Activated CD4-positive, alpha-beta T cell treated with anti-CD3 and anti-CD28 coated beads, Interleukin-2, Interleukin-4, amounts not matched to agents 100 ng/mL and 50 ng/mL, durations not matched to agents 16 hours and 8 hours (primary cell): ENCODE results near the gene CAMSAP2.
A peak's percentile ranks its signal among the peaks of the same experiment; 100 is the strongest.
"Not testable (repeated sequence)": the region's sequence is repeated elsewhere in the genome, so short reads cannot be mapped to it uniquely, and the experiment has no call there.

ENCODE experiments used
- DNase-seq: peaks from one replicate; pipeline ENCODE4 v3.0.0-alpha.2; 2020; ENCODE audit warnings: low spot score

Gene CAMSAP2

GRCh38 chr1:200784576-200784975 lies 45.9 kb downstream of the CAMSAP2 start:
- no peak for DNase-seq

DNA sequence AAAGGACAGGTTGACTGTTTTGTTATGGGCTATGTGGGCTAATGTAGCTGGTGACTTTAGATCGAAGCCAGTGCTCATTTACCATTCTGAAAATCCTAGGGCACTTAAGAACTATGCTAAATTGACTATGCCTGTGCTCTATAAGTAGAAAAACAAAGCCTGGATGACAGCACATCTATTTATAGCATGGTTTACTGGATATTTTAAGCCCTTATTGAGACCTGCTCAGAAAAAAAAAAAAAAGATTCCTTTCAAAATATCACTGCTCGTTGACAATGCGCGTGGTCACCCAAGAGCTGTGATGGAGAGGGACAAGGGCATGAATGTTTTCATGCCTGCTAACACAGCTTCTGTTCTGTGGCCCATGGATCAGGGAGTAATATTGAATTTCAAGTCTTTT lies 48.1 kb downstream of the CAMSAP2 start:
- no peak for DNase-seq

DNA sequence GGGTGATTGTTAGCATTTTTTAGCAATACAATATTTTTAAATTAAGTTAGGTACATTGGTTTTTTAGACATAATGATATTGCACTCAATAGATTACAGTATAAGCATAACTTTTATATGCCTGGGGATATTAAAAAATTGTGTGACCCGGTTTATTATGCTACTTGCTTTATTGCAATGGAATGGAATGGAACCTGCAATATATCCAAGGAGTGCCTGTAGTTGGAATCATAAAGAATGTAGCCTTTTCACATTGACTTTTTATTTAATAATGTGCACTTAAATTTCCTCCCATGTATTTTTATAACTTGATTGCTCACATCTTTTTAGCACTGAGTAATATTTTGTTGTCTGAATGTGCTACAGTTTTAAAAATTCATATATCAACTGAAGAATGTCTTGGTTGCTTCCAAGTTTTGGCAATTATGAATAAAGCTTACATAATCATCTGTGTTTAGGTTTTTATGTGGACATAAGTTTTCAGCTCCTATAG lies 49.2 kb downstream of the CAMSAP2 start:
- no peak for DNase-seq

DNA sequence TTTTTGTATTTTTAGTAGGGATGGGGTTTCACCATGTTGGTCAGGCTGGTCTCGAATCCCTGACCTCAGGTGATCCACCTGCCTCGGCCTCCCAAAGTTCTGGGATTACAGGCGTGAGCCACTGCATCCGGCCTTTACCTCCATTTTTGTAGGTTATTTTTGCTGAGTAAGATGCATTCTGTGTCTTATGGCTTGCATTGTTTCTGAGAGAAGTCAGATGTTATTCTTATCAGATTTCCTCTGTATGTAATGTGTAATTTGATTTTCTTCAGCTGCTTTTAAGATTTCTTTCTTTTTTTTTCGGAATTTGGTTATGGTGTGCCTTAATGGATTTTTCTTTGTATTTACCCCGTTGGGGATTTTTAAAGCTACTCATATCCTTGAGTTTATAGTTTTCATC lies 52.3 kb downstream of the CAMSAP2 start:
- DNase-seq: not testable (repeated sequence)

DNA sequence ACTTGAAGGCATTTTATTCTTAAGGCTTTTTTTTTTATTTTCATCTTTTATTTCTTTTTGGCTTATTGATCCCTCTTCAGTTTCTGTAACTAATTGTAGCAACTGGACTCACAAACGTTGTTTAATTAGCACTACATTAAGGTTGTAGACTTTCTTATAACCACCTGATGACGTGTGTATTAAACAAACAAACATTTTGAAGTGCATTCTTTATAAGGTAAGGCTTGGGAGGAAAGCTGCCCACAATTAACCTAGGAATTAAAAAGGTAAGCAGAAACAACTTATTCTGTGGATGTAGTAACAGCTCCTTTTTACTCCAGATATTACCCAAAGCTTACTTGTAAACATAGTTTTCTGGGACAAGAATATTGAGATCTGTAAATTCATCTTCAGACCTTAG lies 55.0 kb downstream of the CAMSAP2 start:
- DNase-seq: no peak

GRCh38 chr1:200794506-200795065 lies 55.9 kb downstream of the CAMSAP2 start:
- DNase-seq: no peak

- DNase-seq: no peak
Observed at GRCh38 chr1:200795156-200795555, 56.5 kb downstream of the CAMSAP2 start.

GRCh38 chr1:200802042-200802441 lies 63.3 kb downstream of the CAMSAP2 start:
- no peak for DNase-seq

DNA sequence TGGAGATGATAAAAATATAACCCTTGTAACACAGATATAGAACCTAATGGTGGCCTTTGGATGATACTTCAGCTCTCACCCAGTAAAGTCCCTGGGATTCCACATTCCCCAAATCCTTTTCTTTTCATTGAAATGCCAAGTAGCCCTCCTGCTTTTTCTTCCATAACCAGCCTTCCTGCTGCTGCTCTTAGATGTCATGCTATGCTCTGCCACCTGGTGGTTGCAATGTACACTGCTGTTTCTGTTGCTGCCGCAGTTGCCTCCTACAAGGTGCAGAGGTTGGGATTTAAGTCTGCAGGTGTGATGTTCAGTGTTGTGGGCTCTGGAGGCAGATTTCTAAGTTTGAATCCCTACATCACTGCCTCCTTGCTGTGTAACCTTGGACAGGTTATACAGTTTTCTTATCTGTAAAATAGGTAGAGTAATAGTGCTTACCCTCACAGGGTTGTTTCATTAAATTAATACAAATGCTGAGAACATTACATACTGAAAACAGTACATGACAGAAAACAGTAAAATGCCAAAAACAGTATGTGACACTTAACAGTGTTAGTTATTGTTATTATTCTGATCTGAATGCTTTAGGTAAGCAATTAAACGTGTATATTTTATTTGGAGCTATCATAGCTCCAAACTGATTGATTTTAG lies 64.3 kb downstream of the CAMSAP2 start:
- DNase-seq: peak; percentile 73

- DNase-seq: no peak
Observed at GRCh38 chr1:200805719-200806118, 67.0 kb downstream of the CAMSAP2 start.

DNA sequence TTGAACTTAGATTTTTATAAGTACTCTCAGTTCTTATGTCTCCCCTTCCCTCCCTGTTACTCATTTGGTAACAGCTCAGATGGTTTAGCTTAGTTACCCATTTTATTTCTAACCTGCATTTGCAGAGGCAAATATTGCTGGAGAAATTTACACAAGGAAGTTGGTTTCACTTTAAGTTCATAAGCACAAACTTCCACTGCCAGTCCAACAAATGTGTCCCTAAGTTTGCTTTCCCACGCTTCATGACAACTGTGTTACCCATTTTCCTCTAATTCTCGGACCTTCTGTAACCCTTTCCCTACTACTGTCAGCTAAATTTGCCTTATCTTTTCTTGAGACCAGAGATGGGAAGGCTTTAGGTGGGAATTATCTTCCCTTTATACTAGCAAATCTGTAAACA lies 70.2 kb downstream of the CAMSAP2 start:
- DNase-seq: no peak

GRCh38 chr1:200811704-200812103 lies 73.0 kb downstream of the CAMSAP2 start:
- DNase-seq: no peak

GRCh38 chr1:200816624-200817224 lies 78.0 kb downstream of the CAMSAP2 start:
- DNase-seq: not testable (repeated sequence)

DNA sequence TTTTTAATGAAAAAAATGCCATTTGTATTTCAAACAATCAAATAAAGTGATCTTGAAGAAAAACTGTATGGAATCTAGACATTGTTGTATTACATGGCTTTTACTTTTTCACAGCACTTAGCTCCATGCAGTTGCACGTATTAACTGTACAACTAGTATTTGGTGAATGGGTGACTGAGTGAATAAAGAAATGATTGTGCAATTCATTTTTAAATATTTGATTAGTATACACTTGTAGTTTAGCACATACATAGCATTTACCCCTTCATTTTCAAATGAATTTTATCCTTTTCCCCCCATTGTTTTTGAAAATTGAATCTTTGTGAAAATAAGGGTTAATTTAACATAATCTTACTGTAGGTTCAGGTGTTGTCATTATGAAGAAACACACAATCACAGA lies 79.6 kb downstream of the CAMSAP2 start:
- DNase-seq: no peak

DNA sequence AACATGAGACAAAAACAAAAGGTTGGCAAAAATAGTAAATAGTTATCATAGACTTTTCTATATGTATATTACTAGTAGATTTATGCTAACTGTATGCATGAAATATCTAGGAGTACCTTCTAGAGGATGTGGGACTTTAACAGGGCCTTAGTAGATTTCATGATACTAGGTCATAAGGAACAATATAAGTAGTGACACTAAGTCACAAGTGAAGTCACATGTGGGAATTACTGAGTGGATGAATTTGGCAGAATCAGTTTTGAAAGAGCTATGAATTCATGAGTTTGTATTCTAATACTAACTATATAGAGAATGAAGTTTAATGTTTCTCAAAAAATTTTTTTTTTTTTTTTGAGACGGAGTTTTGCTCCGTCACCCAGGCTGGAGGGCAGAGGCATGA lies 81.0 kb downstream of the CAMSAP2 start:
- no peak for DNase-seq

- DNase-seq: no peak
Observed at GRCh38 chr1:200831091-200831490, 92.4 kb downstream of the CAMSAP2 start.

- no peak for DNase-seq
Observed at GRCh38 chr1:200834383-200834782, 95.7 kb downstream of the CAMSAP2 start.

GRCh38 chr1:200836213-200836612 lies 97.5 kb downstream of the CAMSAP2 start:
- no peak for DNase-seq

DNA sequence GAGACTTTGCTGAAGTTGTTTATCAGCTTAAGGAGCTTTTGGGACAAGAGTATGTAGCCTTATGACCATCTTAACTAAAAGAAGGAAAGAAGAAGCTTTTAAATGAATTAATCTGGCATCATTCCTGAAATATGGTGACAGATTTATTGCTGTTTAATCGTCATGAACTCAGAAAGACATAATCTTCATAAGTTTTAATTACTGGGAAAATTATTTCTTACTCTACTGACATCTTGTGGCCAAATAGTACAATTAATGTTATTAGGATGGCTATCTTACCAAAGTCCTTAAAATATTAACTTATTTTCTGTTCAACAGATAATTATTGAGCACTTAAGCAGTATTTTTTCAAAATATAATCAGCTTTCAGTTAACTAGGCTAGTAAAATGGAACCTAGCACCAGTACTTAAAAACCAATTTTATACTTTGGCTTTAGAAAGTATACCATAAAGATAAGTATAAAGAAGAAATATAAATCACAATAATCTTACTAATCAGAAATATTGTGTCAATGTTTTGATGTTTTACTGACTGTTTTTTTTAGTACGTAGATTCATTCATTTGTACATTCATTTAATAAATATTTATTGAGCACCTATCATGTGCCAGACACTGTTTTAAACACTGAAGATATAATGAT lies 99.4 kb downstream of the CAMSAP2 start:
- no peak for DNase-seq

DNA sequence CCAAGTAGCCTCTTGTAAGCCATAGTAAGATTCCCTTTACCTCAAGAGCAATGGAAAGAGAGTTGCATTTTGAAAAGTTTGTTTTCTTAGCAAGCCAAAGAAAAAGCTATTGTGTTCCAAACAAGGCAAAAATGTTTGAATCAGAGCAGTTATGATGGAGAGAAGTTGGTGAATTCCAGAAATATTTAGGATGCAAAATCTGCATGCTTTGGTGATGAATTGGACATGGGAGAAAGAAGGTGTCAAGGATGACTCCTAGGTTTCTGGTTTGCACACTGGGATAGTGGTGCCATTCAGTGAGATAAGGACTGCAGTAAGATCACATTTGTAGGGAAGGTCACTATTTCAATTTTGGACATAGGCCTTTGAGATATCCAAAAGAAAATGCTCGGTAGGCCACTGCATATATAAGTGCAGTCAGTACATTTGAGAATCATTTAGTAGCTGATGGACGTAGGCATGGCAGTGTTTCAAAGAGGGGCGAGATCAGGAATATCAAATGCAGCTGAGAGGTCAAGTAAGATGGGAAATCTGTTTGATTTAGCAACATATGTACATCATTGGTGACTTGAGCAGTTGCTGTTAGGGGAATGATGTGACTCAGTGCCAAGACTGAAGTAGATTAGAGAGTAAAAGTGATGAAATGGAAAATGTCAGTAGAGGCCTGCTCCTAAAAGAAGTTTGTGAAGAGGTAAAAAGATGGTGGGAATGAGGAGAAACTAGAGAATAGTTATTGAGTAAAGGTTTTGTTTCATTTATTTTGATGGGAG lies 100.2 kb downstream of the CAMSAP2 start:
- DNase-seq: no peak

DNA sequence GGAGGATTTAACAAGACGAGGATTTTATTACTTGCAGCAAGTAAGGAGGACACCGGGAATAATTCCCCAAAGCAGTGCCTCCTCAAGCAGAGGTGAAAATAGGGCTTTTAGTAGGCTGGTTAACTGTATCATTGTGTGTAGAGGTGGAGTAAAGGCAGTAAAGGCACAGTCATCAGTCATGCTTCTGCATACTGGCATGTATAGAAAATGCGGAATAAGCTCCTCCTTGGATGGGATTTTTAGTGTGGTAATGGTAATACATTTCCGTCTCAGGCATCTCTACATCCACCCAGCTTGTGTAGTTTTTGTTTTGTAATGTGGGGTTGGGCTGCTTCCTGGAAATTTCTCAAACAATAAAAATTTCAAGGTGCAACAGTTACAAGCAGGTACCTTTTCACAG lies 106.7 kb downstream of the CAMSAP2 start:
- no peak for DNase-seq

DNA sequence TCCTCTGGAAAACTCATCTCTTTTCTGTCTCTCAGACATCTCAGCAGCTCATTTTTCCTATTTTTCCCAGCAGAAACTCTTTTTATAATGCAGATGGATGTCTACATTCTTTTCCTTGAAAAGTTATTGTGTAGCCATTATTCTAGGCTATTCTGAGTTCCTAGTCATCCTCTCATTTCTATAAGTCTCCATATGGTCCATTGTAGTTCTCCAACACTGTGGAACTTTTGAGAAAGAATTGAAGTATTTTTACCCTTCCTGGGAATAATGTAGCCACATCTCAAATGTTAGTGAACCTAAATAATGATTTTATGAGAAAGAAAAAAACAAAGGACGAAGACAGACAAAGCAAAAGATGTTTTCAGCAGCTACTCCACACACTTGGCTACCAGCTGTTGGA lies 107.7 kb downstream of the CAMSAP2 start:
- no peak for DNase-seq
